Measurements from ENCODE around the gene RUFY3.
"Not testable (repeated sequence)": the region's sequence is repeated elsewhere in the genome, so short reads cannot be mapped to it uniquely, and the experiment has no call there.

RUFY3 gene

GRCh38 chr4:70840631-70841030 is 118.9 kb downstream of the RUFY3 start:
- not testable (repeated sequence) for DNase-seq (ENCODE audit: low spot score)

- DNase-seq (ENCODE audit: low spot score), result no peak
Measured at GRCh38 chr4:70841211-70841610, 119.4 kb downstream of the RUFY3 start.

GRCh38 chr4:70841951-70842350 is 120.2 kb downstream of the RUFY3 start:
- DNase-seq (ENCODE audit: low spot score), result no peak

GRCh38 chr4:70842761-70843435 is 121.1 kb downstream of the RUFY3 start:
- no peak for DNase-seq (ENCODE audit: low spot score)

GRCh38 chr4:70844180-70844579 is 122.4 kb downstream of the RUFY3 start:
- no peak for DNase-seq (ENCODE audit: low spot score)

GRCh38 chr4:70849291-70849690 is 127.5 kb downstream of the RUFY3 start:
- DNase-seq (ENCODE audit: low spot score), result no peak

GRCh38 chr4:70855464-70855863 is 133.7 kb downstream of the RUFY3 start:
- DNase-seq (ENCODE audit: low spot score), result no peak
